C4-2B (cell line): ENCODE results near the gene TTC31.

ENCODE experiments used
- H3K27ac ChIP-seq: fragments of 450-650 bp; 2 replicates; pipeline ENCODE4 v1.5.1; 2017
- ZFX ChIP-seq: fragments of 450-650 bp; IDR thresholded peaks from 2 replicates; pipeline ENCODE4 v1.6.1; 2017
- TF ChIP-seq, protein P1 (sequence below): fragments of 450-650 bp; conservative IDR thresholded peaks from 2 replicates; pipeline ENCODE4 v1.5.1; 2017; ENCODE audit warnings: mild to moderate bottlenecking

Gene TTC31

DNA sequence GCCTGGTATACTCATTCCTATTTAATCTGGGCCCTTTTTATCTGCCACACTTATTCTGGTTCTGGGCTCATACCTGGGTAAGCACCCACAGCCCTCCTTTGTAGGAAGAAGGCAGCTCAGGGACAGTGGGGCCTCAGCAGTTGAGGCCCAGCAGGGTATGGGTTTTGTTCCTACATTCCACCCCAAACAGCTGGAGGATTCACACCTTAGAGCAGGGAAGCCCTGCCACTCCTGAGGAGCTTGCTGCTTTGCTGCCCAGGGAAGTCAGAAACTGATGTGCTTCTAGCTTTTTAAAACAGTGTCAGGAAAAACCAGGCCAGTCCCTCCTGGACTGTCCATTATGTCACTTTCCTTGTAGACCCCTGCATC, 17.7 kb downstream of the TTC31 start:
- no peak for TF ChIP-seq ZFX
- TF ChIP-seq, protein P1, sequence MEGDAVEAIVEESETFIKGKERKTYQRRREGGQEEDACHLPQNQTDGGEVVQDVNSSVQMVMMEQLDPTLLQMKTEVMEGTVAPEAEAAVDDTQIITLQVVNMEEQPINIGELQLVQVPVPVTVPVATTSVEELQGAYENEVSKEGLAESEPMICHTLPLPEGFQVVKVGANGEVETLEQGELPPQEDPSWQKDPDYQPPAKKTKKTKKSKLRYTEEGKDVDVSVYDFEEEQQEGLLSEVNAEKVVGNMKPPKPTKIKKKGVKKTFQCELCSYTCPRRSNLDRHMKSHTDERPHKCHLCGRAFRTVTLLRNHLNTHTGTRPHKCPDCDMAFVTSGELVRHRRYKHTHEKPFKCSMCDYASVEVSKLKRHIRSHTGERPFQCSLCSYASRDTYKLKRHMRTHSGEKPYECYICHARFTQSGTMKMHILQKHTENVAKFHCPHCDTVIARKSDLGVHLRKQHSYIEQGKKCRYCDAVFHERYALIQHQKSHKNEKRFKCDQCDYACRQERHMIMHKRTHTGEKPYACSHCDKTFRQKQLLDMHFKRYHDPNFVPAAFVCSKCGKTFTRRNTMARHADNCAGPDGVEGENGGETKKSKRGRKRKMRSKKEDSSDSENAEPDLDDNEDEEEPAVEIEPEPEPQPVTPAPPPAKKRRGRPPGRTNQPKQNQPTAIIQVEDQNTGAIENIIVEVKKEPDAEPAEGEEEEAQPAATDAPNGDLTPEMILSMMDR, result no peak
- no peak overlapping the region for H3K27ac ChIP-seq

DNA sequence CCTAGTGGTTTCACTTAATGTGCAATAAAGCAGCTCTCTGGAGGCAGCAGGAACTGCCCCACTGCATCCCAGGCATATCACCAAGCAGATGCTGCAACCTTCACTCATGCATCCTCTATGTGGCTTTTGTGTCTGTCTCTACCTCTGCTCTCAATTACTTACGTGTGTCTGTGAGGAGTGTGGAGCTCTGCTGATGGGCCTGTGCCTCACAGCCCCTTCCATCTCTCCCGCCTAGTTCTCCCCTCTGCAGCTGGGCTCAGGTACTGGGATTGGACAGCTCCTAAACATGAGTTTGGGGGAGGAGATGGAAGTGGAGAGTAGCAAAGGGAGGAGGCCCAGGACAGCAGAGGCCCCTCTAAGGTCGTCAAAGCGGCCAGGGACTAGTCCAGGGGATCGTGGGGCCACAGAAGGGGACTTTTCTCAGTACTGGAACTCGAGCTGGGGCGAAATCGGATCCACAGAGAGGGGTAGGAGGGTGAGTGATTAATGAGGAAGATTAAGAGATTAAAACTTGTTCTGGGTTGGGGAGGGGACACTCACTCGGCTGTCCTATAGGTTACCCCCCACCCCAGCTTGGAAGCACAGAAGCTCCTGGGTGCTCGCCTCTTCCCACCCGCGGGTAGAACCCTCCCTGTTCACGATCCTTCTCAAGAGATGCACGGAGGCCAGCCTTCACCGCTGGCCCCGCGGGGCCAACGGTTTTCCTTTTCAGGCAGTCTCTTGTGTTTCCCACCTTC, 18.6 kb downstream of the TTC31 start:
- no peak overlapping the region for H3K27ac ChIP-seq
- no peak for TF ChIP-seq ZFX
- TF ChIP-seq, protein P1, result no peak

DNA sequence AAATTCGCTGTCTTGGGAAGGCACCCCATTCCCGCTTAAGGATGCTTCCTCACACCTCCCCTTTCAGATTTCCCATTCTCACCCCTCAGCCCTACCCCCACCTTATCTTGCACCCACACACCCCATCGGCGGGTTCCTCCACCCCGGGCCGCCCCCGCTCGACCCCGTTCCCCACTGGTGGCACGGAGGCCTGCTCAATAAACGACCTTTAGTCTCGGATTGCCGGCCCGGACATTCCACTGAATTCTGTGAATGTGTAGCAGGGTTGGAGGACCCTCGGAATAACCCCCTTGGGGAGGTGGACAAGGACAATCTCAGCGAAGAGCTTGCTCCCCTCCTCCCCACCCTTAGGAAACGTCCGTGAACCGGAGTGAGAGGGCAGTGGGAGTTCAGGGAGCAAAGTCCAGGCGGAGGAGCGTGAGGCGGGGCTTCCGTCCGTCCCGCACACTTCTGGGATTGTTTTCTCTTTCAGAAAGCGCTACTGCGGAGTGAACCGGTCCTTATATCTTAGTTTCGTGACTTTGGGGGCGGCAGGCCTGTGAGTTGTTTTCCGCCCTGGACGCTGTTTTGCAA, 19.4 kb downstream of the TTC31 start:
- H3K27ac ChIP-seq, result no peak overlapping the region

DNA sequence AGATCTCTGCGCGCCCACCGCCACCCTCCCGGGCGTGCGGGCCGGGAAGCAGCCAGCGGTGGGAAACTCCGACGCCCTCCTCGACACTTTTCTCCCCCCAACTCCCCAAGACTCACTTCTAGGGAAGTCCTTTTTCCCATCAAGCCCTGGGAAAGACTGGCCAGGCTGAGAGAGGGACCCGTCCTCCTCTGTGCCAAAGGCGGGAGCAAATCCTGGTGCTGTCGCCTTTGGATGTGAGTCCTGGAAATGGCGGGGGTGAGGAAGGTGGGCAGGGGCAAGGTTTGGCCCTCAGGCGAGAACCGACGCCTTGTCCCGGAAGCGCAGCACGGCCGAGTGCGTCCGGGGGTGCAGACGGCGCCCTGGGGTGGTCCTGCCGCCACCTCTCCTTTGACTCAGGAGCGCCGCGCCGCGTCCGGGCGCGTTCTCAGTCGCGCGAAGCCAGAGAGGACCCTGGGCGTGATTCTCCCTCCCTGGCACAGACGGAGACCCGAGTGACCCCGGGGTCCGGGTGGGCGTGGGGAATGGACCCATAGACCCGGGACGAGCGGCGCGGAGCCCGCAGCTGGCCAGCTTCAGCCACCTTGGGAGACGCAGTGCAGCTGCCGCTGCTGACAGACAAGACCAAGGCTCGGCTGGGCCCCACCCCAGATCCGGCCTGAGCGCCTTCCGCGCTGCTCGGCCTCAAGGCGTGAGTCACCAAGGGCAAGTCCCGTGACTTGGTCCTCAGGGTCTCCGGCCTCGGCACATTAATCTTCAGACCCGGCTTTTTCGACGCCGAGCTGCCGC, 20.0 kb downstream of the TTC31 start:
- TF ChIP-seq, protein P1, result no peak
- TF ChIP-seq ZFX, result no peak
- H3K27ac ChIP-seq, result no peak overlapping the region

More for the DNA sequence above, 19.4 kb downstream of the TTC31 start:
- TF ChIP-seq, protein P1, result no peak
- TF ChIP-seq ZFX, result no peak

DNA sequence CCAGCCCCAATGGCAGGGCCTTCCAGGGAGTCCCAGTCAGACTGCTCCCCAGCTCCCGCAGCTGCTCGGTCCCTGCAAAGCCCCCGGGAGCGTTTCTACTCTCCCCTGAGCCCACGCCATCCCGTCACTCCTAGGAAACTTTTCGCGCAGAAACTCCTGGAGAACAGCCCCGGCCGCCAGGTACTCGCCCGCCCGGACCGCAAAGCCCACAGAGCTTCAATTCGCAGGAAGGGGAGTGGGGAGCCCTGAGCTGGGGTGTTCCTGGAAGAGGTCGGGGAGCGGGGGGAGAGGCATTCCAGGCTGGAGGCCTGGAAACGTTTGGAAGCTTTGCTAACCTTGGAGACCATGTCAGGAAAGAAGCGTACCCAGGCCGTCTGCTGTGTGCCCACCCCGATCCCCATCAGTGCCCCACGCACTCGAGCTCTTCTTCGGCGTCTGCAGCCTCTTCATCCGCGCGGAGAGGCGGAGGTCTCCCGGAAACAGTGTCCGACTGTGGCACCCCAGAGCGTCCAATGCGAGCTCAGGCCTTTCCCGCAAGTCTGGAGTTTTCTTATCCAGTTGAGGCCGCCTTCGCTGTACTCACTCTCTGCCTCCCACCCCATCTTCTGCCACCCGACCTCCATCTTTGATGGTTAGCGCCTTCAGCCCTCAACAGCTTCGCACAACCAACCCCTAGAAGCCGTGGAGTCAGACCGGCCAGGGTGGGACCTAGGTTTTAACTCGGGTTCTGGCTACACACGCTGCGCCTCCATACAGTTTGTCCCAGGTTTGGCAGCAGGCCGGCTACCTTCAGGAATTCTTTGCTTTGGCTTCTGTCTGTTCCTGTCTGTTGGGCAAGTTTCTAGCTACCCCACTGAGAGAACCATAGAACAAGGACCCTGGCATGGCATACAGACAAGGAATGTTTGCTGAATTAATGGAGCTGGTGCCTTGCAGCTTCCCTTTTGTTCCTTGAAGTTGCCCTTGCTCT, 20.9 kb downstream of the TTC31 start:
- no peak overlapping the region for H3K27ac ChIP-seq
- TF ChIP-seq ZFX, result no peak
- TF ChIP-seq, protein P1, result no peak

DNA sequence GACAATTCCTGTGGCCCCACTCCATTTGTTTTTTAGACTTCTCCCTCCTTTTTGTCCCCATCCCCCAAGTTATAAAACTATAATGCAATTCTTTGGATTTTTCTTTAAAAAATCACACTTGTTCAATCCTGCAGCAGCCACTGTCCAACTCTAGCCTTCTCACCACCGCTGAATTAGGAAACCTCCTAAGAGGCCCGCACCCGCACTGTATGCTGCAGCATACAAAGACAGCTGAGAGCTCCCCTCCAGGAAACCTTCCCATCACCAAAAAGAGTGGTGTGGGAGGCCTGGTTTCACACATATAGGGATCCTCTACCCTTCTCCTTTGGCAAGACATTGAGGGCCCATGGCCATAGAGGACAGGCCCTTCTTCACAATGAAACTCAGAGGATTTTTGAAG, 21.7 kb downstream of the TTC31 start:
- TF ChIP-seq, protein P1, result no peak
- TF ChIP-seq ZFX, result no peak
- H3K27ac ChIP-seq, result no peak overlapping the region
